HepG2 (cell line): ENCODE data around the gene CHD2. TPM values are rescaled to one million over a fixed set of nuclear protein-coding genes. Genes with fewer than 3 reads are reported as not detected.
A peak's percentile ranks its signal among the peaks of the same experiment; 100 is the strongest.

ENCODE experiments used
- ATAC-seq: fragments of 200-7000 bp; cut with Tn5 transposase; 3 replicates; pipeline ENCODE4 v1.9.1; 2020; ENCODE audit warnings: mild to moderate bottlenecking, moderate library complexity
- BruUV-seq: library from RNA; stranded (reverse); fragments of 400-500 nt; replicated peaks from 2 replicates; lab custom pipeline; 2021; lab: Mats Ljungman, UMichigan
- CTCF ChIA-PET: fragments of 300-600 bp; formaldehyde crosslinking; extraction: SDS; loops from one replicate; lab custom pipeline; 2021; ENCODE audit warnings: low total read pairs, inconsistent platforms, low intra/inter-chr PET ratio; lab: Yijun Ruan, JAX
- POLR2A ChIA-PET: fragments of 350-600 bp; sonication (Branson Sonifier 250); formaldehyde crosslinking; loops from one replicate; lab custom pipeline; 2020; ENCODE audit warnings: antibody characterized with exemption, inconsistent platforms; lab: Yijun Ruan, JAX
- DNase-seq: peaks from one replicate; pipeline ENCODE4 v3.0.0-alpha.2; 2015; ENCODE audit warnings: low spot score
- FAIRE-seq: peaks from 3 replicates; lab custom pipeline; 2011; peaks lifted over from hg19 to GRCh38; lab: Jason Lieb, UNC
- H2AFZ ChIP-seq: one replicate; pipeline ENCODE4 v1.6.1; 2011; ENCODE audit warnings: low read length, inconsistent platforms
- H3K27ac ChIP-seq: fragments of 300-600 bp; 3 replicates; pipeline ENCODE4 v1.8.0; 2011; ENCODE audit warnings: mixed run types, mild to moderate bottlenecking, mixed read lengths, low read length, inconsistent platforms; ENCODE audit not compliant: insufficient read depth; ENCODE audit errors: extremely low read length
- H3K27me3 ChIP-seq, 2 experiments: fragments of 200-600 bp in 1 of 2; 2 replicates in 1 of 2; 3 replicates in 1 of 2; pipeline versions ENCODE4 v1.6.0 to v1.8.0; 2011; ENCODE audit warnings: low read length in 2 of 2, mild to moderate bottlenecking in 2 of 2, moderate library complexity in 2 of 2, inconsistent platforms in 1 of 2; ENCODE audit not compliant: insufficient read depth in 2 of 2, control insufficient read depth in 1 of 2
- H3K36me3 ChIP-seq, 2 experiments: fragments of 200-600 bp in 1 of 2; replicated peaks in 1 of 2; 2 replicates in 1 of 2; 3 replicates in 1 of 2; pipeline versions ENCODE4 v1.5.1 to v1.8.0; 2011; ENCODE audit warnings: low read length in 2 of 2, inconsistent platforms in 1 of 2; ENCODE audit not compliant: insufficient read depth in 2 of 2, control insufficient read depth in 1 of 2
- H3K4me1 ChIP-seq: 2 replicates; pipeline ENCODE4 v1.5.1; 2012; ENCODE audit warnings: low read length, inconsistent platforms; ENCODE audit not compliant: insufficient read depth
- H3K4me2 ChIP-seq: 2 replicates; pipeline ENCODE4 v1.6.0; 2011; ENCODE audit warnings: low read depth, low read length, inconsistent platforms
- H3K4me3 ChIP-seq, 3 experiments: fragments of 200-600 bp in 1 of 3; sonication (generic), shearing (Covaris generic) in 1 of 3; replicated peaks in 1 of 3; 2 replicates each; pipeline ENCODE4 v1.5.1; 2011 to 2016; ENCODE audit warnings: low read length in 3 of 3, inconsistent platforms in 2 of 3, low read depth in 2 of 3, mild to moderate bottlenecking in 2 of 3, control low read depth in 1 of 3, mixed read lengths in 1 of 3; ENCODE audit not compliant: insufficient read depth in 1 of 3
- H3K79me2 ChIP-seq: one replicate; pipeline ENCODE4 v1.6.1; 2011; ENCODE audit warnings: low read length, inconsistent platforms; ENCODE audit not compliant: insufficient read depth
- H3K9ac ChIP-seq: 2 replicates; pipeline ENCODE4 v1.6.0; 2011; ENCODE audit warnings: mild to moderate bottlenecking, low read depth, low read length, inconsistent platforms; ENCODE audit not compliant: insufficient read depth
- H3K9me3 ChIP-seq: 2 replicates; pipeline ENCODE4 v1.5.1; 2012; ENCODE audit warnings: mild to moderate bottlenecking, low read length
- H4K20me1 ChIP-seq: 2 replicates; pipeline ENCODE4 v1.6.0; 2011; ENCODE audit warnings: inconsistent platforms, mild to moderate bottlenecking, low read length, moderate library complexity; ENCODE audit not compliant: insufficient read depth
- BRF2 ChIP-seq: sonication (generic); formaldehyde crosslinking; IDR thresholded peaks from 2 replicates; pipeline ENCODE4 v1.8.1; 2022; ENCODE audit warnings: mild to moderate bottlenecking, missing genetic modification reagents
- GMEB2 ChIP-seq: IDR thresholded peaks from 2 replicates; pipeline ENCODE4 v1.6.1; 2016; ENCODE audit warnings: missing biosample characterization, missing genetic modification reagents, low read depth
- MAFF ChIP-seq: IDR thresholded peaks from 2 replicates; pipeline ENCODE4 v1.6.1; 2011; ENCODE audit warnings: low read depth, low read length, improper control_type of control experiment
- MAFK ChIP-seq, 2 experiments: IDR thresholded peaks in 1 of 2; conservative IDR thresholded peaks in 1 of 2; 2 replicates each; pipeline ENCODE4 v1.6.1; 2011; ENCODE audit warnings: improper control_type of control experiment in 2 of 2, low read length in 2 of 2
- SOX5 ChIP-seq: IDR thresholded peaks from 2 replicates; pipeline ENCODE4 v1.6.1; 2016; ENCODE audit warnings: borderline replicate concordance
- ZBTB25 ChIP-seq: IDR thresholded peaks from 2 replicates; pipeline ENCODE4 v1.6.1; 2018; ENCODE audit warnings: missing genetic modification reagents
- WGBS: methylation state at CpG from one replicate; pipeline ENCODE4 v1.1.6; 2017; ENCODE audit warnings: low lambda C conversion rate; 5-methylcytosine and 5-hydroxymethylcytosine counted together
- in situ Hi-C: cut with HindIII; loops from 2 replicates; pipeline ENCODE4 v1.10.0; 2017; ENCODE audit warnings: low pct_unique_long_range_greater_than_20kb; ENCODE audit not compliant: extremely low pct_ligation_motif_present
- intact Hi-C: fragments of 100-400 bp; cut with micrococcal nuclease; formaldehyde crosslinking; loops from one replicate; pipeline ENCODE4 v1.10.0; 2022; ENCODE audit not compliant: unreplicated experiment
- polyA plus RNA-seq, 8 experiments: library from polyadenylated mRNA; depleted of rRNA in 3 of 8; stranded (reverse) in 7 of 8; unstranded in 1 of 8; fragments of >200 nt; fragmentation: Illumina TruSeq in 4 of 8; extraction: Trizol in 4 of 8; gene quantifications; 2 replicates each; pipeline versions ENCODE4 v1.2.1 to v1.2.3, GENCODE V29; 2011 to 2016; ENCODE audit warnings: low read depth in 4 of 8, missing spikeins in 1 of 8, mixed read lengths in 1 of 8; ENCODE audit not compliant: insufficient read depth in 1 of 8
- total RNA-seq, 5 experiments: library from RNA; depleted of rRNA; stranded (reverse); fragments of >200 nt; fragmentation: Illumina TruSeq; extraction: Trizol; gene quantifications; 2 replicates each; pipeline ENCODE4 v1.2.3, GENCODE V29; 2016; ENCODE audit warnings: low read depth in 1 of 5

The CHD2 gene
- total and polyA plus RNA-seq, 2 of the 13 experiments (the other 11 are each of a cell fraction or from before 2014, with no cell fraction given): 54.0 to 54.1 TPM

GRCh38 chr15:92949604-92950249, 49.6 kb downstream of the CHD2 start (continued):
- peak; percentile 83; the same call in 1 of the 2 replicates for TF ChIP-seq SOX5 (CRISPR knock-in tag)

GRCh38 chr15:92951800-92952457, 51.8 kb downstream of the CHD2 start:
- Histone ChIP-seq H3K4me1 (peaks cover 22% of the 10 kb centered on the region), H3K27ac (peak overlapping the region; percentile 87), H3K9me3 (peaks cover 30% of the 10 kb centered on the region), H4K20me1 (no peaks in the 10 kb centered on the region), H3K27me3 (no peaks in the 10 kb centered on the region), H3K79me2 (peaks cover 15% of the 10 kb centered on the region), H2AFZ (no peak overlapping the region), H3K4me2 (no peak overlapping the region), H3K9ac (no peak overlapping the region), H3K4me3 (no peak overlapping the region), H3K36me3 (peaks cover 21 to 89% of the 10 kb centered on the region in 2 experiments)
- FAIRE-seq (no peak), ATAC-seq (no peak), DNase-seq (no peak)
- ChIA-PET POLR2A (no interaction called here), CTCF (no interaction called here)
- no peak for TF ChIP-seq BRF2 (CRISPR knock-in tag)
- TF ChIP-seq GMEB2 (CRISPR knock-in tag): no peak
- peak; percentile 89 to 96 for TF ChIP-seq MAFK (conservative IDR thresholded peaks at IDR 0.05 in 1 of 2, IDR thresholded peaks at IDR 0.05 in 1 of 2; ENCODE audit: low read length in 2 of 2)
- peak; percentile 93 for TF ChIP-seq MAFF
- TF ChIP-seq ZBTB25: no peak
- 100% methylated on average over 2 of the region's 2 CpGs for WGBS
- BruUV-seq: no TSS peak
- intact Hi-C loops: no loop called here
- in situ Hi-C loops: no loop called here
